H1 (cell line): ENCODE data around the gene COL17A1. TPM values are rescaled to one million over a fixed set of nuclear protein-coding genes. Genes with fewer than 3 reads are reported as not detected.

Experiments used
- CTCF ChIA-PET: fragments of 300-600 bp; sonication (Branson Sonifier 250); formaldehyde crosslinking; loops from one replicate; lab custom pipeline; 2021; ENCODE audit not compliant: partially characterized antibody; lab: Charles Lee
- POLR2A ChIA-PET: fragments of 300-600 bp; sonication (Branson Sonifier 250); formaldehyde crosslinking; loops from one replicate; lab custom pipeline; 2021; ENCODE audit warnings: inconsistent platforms; ENCODE audit not compliant: partially characterized antibody; lab: Charles Lee
- DNase-seq, 2 experiments: peaks; one replicate each; pipeline versions ENCODE4 v3.0.0 to v3.0.0-alpha.2; 2010 to 2022; ENCODE audit warnings: low spot score in 2 of 2, low read depth in 1 of 2, mixed read lengths in 1 of 2
- FAIRE-seq: peaks from 2 replicates; lab custom pipeline; 2011; peaks lifted over from hg19 to GRCh38; lab: Jason Lieb, UNC
- H2AFZ ChIP-seq: 2 replicates; pipeline ENCODE4 v1.8.1; 2012; ENCODE audit warnings: low read length, inconsistent platforms
- H2AK5ac ChIP-seq: 2 replicates; pipeline ENCODE4 v1.6.1; 2013; ENCODE audit warnings: low read depth, low read length
- H2BK120ac ChIP-seq: replicated peaks from 2 replicates; pipeline ENCODE3; 2013; ENCODE audit warnings: low read depth, low read length, inconsistent platforms
- H2BK12ac ChIP-seq: 2 replicates; pipeline ENCODE4 v1.6.1; 2013; ENCODE audit warnings: low read depth, low read length
- H2BK15ac ChIP-seq: 2 replicates; pipeline ENCODE4 v1.6.1; 2013; ENCODE audit warnings: low read length
- H2BK20ac ChIP-seq: 2 replicates; pipeline ENCODE4 v1.6.1; 2013; ENCODE audit warnings: low read length
- H2BK5ac ChIP-seq: 2 replicates; pipeline ENCODE4 v1.6.1; 2013; ENCODE audit warnings: low read depth, low read length
- H3K14ac ChIP-seq: 2 replicates; pipeline ENCODE4 v1.6.1; 2013; ENCODE audit warnings: inconsistent platforms; ENCODE audit not compliant: insufficient read length
- H3K18ac ChIP-seq: 2 replicates; pipeline ENCODE4 v1.6.1; 2013; ENCODE audit warnings: low read length; ENCODE audit errors: extremely low read depth
- H3K23ac ChIP-seq: 2 replicates; pipeline ENCODE4 v1.6.1; 2013; ENCODE audit warnings: inconsistent platforms; ENCODE audit not compliant: insufficient read length
- H3K23me2 ChIP-seq: 2 replicates; pipeline ENCODE4 v1.6.1; 2013; ENCODE audit warnings: low read depth, low read length
- H3K27ac ChIP-seq: 2 replicates; pipeline ENCODE4 v1.6.1; 2011; ENCODE audit warnings: low read depth, low read length, inconsistent platforms
- H3K27me3 ChIP-seq, 4 experiments: replicated peaks in 1 of 4; 1 replicate in 1 of 4; 2 replicates in 3 of 4; pipeline versions ENCODE4 v1.6.1 to v1.8.1; 2011 to 2013; ENCODE audit warnings: low read length in 3 of 4, mild to moderate bottlenecking in 3 of 4, inconsistent platforms in 2 of 4, mixed read lengths in 2 of 4, moderate library complexity in 1 of 4; ENCODE audit not compliant: control insufficient read depth in 3 of 4, insufficient read depth in 3 of 4; ENCODE audit errors: extremely low read depth in 1 of 4
- H3K36me3 ChIP-seq, 4 experiments: 2 replicates each; pipeline versions ENCODE4 v1.6.1 to v1.8.1; 2011 to 2013; ENCODE audit warnings: mild to moderate bottlenecking in 4 of 4, low read length in 3 of 4, moderate library complexity in 2 of 4, control low read depth in 1 of 4, inconsistent platforms in 1 of 4; ENCODE audit not compliant: insufficient read depth in 4 of 4, control insufficient read depth in 2 of 4
- H3K4ac ChIP-seq: replicated peaks from 2 replicates; pipeline ENCODE3; 2013; ENCODE audit warnings: low read length, low read depth, mixed read lengths, inconsistent platforms; ENCODE audit not compliant: insufficient read length
- H3K4me1 ChIP-seq, 4 experiments: replicated peaks in 1 of 4; 1 replicate in 1 of 4; 2 replicates in 3 of 4; pipeline versions ENCODE4 v1.6.1 to v1.8.1; 2011 to 2013; ENCODE audit warnings: low read length in 3 of 4, inconsistent platforms in 2 of 4, mixed read lengths in 1 of 4; ENCODE audit not compliant: insufficient read depth in 4 of 4, control insufficient read depth in 3 of 4
- H3K4me2 ChIP-seq, 2 experiments: 2 replicates each; pipeline versions ENCODE4 v1.6.1 to v1.8.1; 2011 to 2013; ENCODE audit warnings: low read depth in 2 of 2, low read length in 2 of 2, control low read depth in 1 of 2, inconsistent platforms in 1 of 2, mild to moderate bottlenecking in 1 of 2; ENCODE audit not compliant: insufficient read depth in 1 of 2
- H3K4me3 ChIP-seq, 4 experiments: fragments of 200-600, 300-600 bp in 1 of 4; sonication (generic), shearing (Covaris generic), sonication (Bioruptor Twin) in 1 of 4; 2 replicates each; pipeline versions ENCODE4 v1.5.1 to v1.8.1; 2011 to 2016; ENCODE audit warnings: low read length in 4 of 4, low read depth in 3 of 4, control low read depth in 2 of 4, inconsistent platforms in 2 of 4, mild to moderate bottlenecking in 2 of 4, mixed read lengths in 1 of 4, moderate library complexity in 1 of 4; ENCODE audit not compliant: insufficient read depth in 2 of 4; ENCODE audit errors: extremely low read depth in 1 of 4
- H3K56ac ChIP-seq: replicated peaks from 2 replicates; pipeline ENCODE3; 2013; ENCODE audit warnings: low read depth, mild to moderate bottlenecking, mixed read lengths, low read length, inconsistent platforms; ENCODE audit not compliant: insufficient read length
- H3K79me1 ChIP-seq: 2 replicates; pipeline ENCODE4 v1.6.1; 2013; ENCODE audit warnings: low read depth, low read length, control low read depth
- H3K79me2 ChIP-seq, 2 experiments: 2 replicates each; pipeline versions ENCODE4 v1.6.1 to v1.8.1; 2012 to 2013; ENCODE audit warnings: low read length in 2 of 2, mild to moderate bottlenecking in 2 of 2, inconsistent platforms in 1 of 2; ENCODE audit not compliant: insufficient read depth in 2 of 2, control insufficient read depth in 1 of 2
- H3K9ac ChIP-seq, 4 experiments: replicated peaks in 1 of 4; 1 replicate in 1 of 4; 2 replicates in 3 of 4; pipeline versions ENCODE4 v1.6.1 to v1.8.1; 2011 to 2013; ENCODE audit warnings: low read depth in 3 of 4, low read length in 3 of 4, control low read depth in 2 of 4, mild to moderate bottlenecking in 2 of 4, moderate library complexity in 2 of 4, inconsistent platforms in 1 of 4; ENCODE audit errors: extremely low read depth in 1 of 4
- H3K9me3 ChIP-seq, 2 experiments: 2 replicates each; pipeline versions ENCODE4 v1.6.1 to v1.8.1; 2012 to 2013; ENCODE audit warnings: mild to moderate bottlenecking in 2 of 2, moderate library complexity in 2 of 2, control low read depth in 1 of 2, inconsistent platforms in 1 of 2, low read depth in 1 of 2, low read length in 1 of 2, mixed read lengths in 1 of 2; ENCODE audit not compliant: insufficient read depth in 2 of 2
- H4K20me1 ChIP-seq, 2 experiments: replicated peaks in 1 of 2; 2 replicates each; pipeline versions ENCODE3 to v1.8.1; 2011 to 2013; ENCODE audit warnings: inconsistent platforms in 2 of 2, low read length in 2 of 2, mild to moderate bottlenecking in 1 of 2; ENCODE audit not compliant: insufficient read depth in 2 of 2, control insufficient read depth in 1 of 2
- H4K5ac ChIP-seq: 2 replicates; pipeline ENCODE4 v1.6.1; 2013; ENCODE audit warnings: low read length, low read depth, mixed read lengths, inconsistent platforms; ENCODE audit not compliant: insufficient read length
- H4K8ac ChIP-seq: 2 replicates; pipeline ENCODE4 v1.8.0; 2013; ENCODE audit warnings: mild to moderate bottlenecking, moderate library complexity, low read length, inconsistent platforms; ENCODE audit not compliant: insufficient read depth; ENCODE audit errors: extremely low read depth
- H4K91ac ChIP-seq: replicated peaks from 2 replicates; pipeline ENCODE3; 2013; ENCODE audit warnings: low read length, mixed read lengths, inconsistent platforms; ENCODE audit not compliant: insufficient read length
- JUND ChIP-seq: IDR thresholded peaks from 2 replicates; pipeline ENCODE4 v1.6.1; 2011; ENCODE audit warnings: mild to moderate bottlenecking, improper control_type of control experiment, low read length
- POU5F1 ChIP-seq: IDR thresholded peaks from 2 replicates; pipeline ENCODE4 v1.6.1; 2011; ENCODE audit warnings: low read depth, mild to moderate bottlenecking, low read length, moderate library complexity
- RNF2 ChIP-seq: fragments of 200-900, 300-1000 bp; sonication (generic); IDR thresholded peaks from 2 replicates; pipeline ENCODE4 v1.7.1; 2016; ENCODE audit warnings: borderline replicate concordance, low read depth, mild to moderate bottlenecking, antibody characterized with exemption, low read length; ENCODE audit not compliant: poor library complexity, severe bottlenecking; ENCODE audit errors: missing control alignments
- WGBS, 2 experiments: shearing (Covaris generic) in 1 of 2; methylation state at CpG; one replicate each; pipeline versions ENCODE4 v1.1.6 to v1.1.7; 2013 to 2015; ENCODE audit warnings: low lambda C conversion rate in 2 of 2, mixed read lengths in 2 of 2, inconsistent platforms in 1 of 2, low coverage in 1 of 2, missing lambda C conversion rate in 1 of 2; ENCODE audit not compliant: insufficient replicate concordance in 2 of 2, insufficient coverage in 1 of 2, insufficient read length in 1 of 2; ENCODE audit errors: extremely low coverage in 1 of 2, missing lambda C conversion rate in 1 of 2; 5-methylcytosine and 5-hydroxymethylcytosine counted together
- polyA plus RNA-seq, 7 experiments: library from polyadenylated mRNA; depleted of rRNA in 3 of 7; stranded (reverse) in 5 of 7; unstranded in 2 of 7; fragments of >200 nt in 5 of 7; fragments of 200-250 nt in 2 of 7; gene quantifications; 1 replicate in 5 of 7; 2 replicates in 1 of 7; 4 replicates in 1 of 7; pipeline versions ENCODE4 v1.2.1 to v1.2.3, GENCODE V29; 2011 to 2013; ENCODE audit warnings: missing spikeins in 2 of 7, mixed read lengths in 2 of 7
- total RNA-seq: library from RNA; stranded (reverse); fragmentation: NEBNext Ultra II Directional; extraction: Animal tissue kit (Norgen Biotek cat#: 25700); gene quantifications from 2 replicates; pipeline ENCODE4 v1.2.1, GENCODE V29; 2021

The COL17A1 gene
- total and polyA plus RNA-seq, 2 of the 8 experiments (the other 6 are each of a cell fraction or from before 2014, with no cell fraction given): 0.35 to 0.37 TPM

DNA sequence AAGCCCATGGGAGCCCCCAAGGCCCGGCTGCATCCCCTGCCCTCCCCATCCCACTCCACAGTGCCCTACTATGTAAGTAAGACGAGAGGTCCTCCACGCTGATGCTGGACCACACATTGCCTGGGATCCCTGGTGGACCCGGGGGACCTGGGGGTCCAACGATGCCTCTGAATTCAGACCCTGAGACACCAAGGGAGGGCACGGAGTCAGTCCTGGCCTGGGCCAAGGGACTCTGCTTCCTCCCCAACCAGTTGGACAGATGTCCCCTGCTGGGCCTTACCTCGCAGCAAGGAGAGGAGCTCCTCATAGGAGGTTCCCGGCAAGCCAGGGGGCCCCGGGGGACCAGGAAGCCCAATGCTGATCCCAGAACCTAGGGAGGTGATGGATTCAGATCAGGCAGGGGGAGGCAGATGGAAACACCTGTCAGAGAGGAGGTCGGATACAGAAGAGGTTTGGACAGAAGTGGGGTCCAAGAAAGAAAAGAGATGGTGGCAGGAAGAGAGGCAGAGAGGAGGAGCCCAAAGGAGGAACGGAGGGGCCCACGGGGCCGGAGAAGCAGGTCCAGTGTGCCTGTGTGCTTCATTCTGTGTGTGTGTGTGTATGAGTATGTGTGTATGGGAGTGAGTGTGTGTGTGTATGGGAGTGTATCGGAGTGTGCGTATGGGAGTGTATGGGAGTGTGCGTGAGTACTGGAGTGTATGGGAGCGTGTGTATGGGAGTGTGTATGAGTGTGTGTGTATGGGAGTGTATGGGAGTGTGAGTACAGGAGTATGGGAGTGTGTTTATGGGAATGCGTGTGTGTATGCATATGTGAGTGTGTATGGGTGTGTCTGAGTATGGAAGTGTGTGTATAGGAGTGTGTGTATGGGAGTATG, 50.2 kb downstream of the COL17A1 start:
- Histone ChIP-seq H3K4me3 (no peak overlapping the region), H2BK5ac (no peak overlapping the region; the same call in 1 of the 2 replicates), H3K18ac (no peak overlapping the region), H4K91ac (peak overlapping the region; percentile 38), H3K23me2 (peaks cover 10% of the 10 kb centered on the region; the same call in 1 of the 2 replicates), H3K36me3 (no peaks in the 10 kb centered on the region; a peak in 1 of 8 replicates), H3K14ac (no peak overlapping the region), H2BK15ac (peak overlapping the region; percentile 36; the same call in 1 of the 2 replicates), H3K4me2 (no peak overlapping the region), H2BK20ac (no peak overlapping the region), H2BK12ac (0 out of 2 replicates have a peak overlapping the region, but pooled peaks have one; percentile 17), H3K4me1 (peaks cover 3 to 15% (median 10%) of the 10 kb centered on the region in 4 experiments; a peak in 5 of 7 replicates), H3K56ac (peak overlapping the region; percentile 95), H4K5ac (no peak overlapping the region), H2BK120ac (no peak overlapping the region), H3K9ac (no peak overlapping the region), H3K27me3 (no peaks in the 10 kb centered on the region), H3K27ac (no peak overlapping the region), H4K20me1 (peaks cover 2 to 5% of the 10 kb centered on the region in 2 experiments), H3K79me2 (no peaks in the 10 kb centered on the region), H2AFZ (no peak overlapping the region), H2AK5ac (peak overlapping the region; percentile 53; the same call in 1 of the 2 replicates), H4K8ac (peak overlapping the region; percentile 71), H3K4ac (no peak overlapping the region), H3K23ac (no peak overlapping the region), H3K9me3 (no peaks in the 10 kb centered on the region), H3K79me1 (no peaks in the 10 kb centered on the region; the same call in 1 of the 2 replicates)
- CTCF ChIA-PET: interaction anchor here (0.6 to 2.7 kb wide), 3 partner anchors 9 to 128 kb away, joined by 3 to 16 read pairs (median 3); no protein-coding TSS in a partner anchor
- DNase-seq (peak in 1 of 2 experiments; percentile 44), FAIRE-seq (no peak)
- POLR2A ChIA-PET: interaction anchor here (0.8 to 3.0 kb wide), 4 partner anchors 10 to 87 kb away, joined by 3 to 10 read pairs (median 4); partner anchors contain the start of gene SFR1
- WGBS, 2 experiments: 89 to 100% methylated on average over 3 to 17 of the region's 18 CpGs
- TF ChIP-seq RNF2 (no peak), POU5F1 (no peak), JUND (no peak)
